SK-N-SH (cell line): Measurements from ENCODE around the gene CIDEC.

Experiments used
- CHD2 ChIP-seq: fragments of 150-350 bp; IDR thresholded peaks from 2 replicates; pipeline ENCODE4 v1.6.1; 2018; ENCODE audit warnings: low read length; ENCODE audit not compliant: partially characterized antibody
- EP300 ChIP-seq, 2 experiments: IDR thresholded peaks; 2 replicates each; pipeline versions ENCODE4 v1.4.0 to v1.6.1; 2012; ENCODE audit warnings: borderline replicate concordance in 1 of 2, low read depth in 1 of 2, low read length in 1 of 2
- EZH2phosphoT487 ChIP-seq: fragments of 200-600 bp; sonication (generic); IDR thresholded peaks from 2 replicates; pipeline ENCODE4 v1.6.1; 2017; ENCODE audit warnings: low read depth, mixed run types, mild to moderate bottlenecking, antibody characterized with exemption, moderate library complexity, borderline replicate concordance
- NRF1 ChIP-seq: IDR thresholded peaks from 2 replicates; pipeline ENCODE4 v1.6.1; 2012; ENCODE audit warnings: low read depth, mild to moderate bottlenecking, low read length
- POLR2AphosphoS5 ChIP-seq: IDR thresholded peaks from 2 replicates; pipeline ENCODE4 v1.6.1; 2012; ENCODE audit warnings: low read depth, low read length
- RFX5 ChIP-seq: IDR thresholded peaks from 2 replicates; pipeline ENCODE4 v1.6.1; 2012; ENCODE audit warnings: mild to moderate bottlenecking, improper control_type of control experiment, low read length
- YY1 ChIP-seq: IDR thresholded peaks from 2 replicates; pipeline ENCODE4 v1.4.0; 2012; ENCODE audit warnings: low read depth, mild to moderate bottlenecking
- TF ChIP-seq, protein P1 (sequence below): fragments of 200-600 bp; sonication (generic); IDR thresholded peaks from 2 replicates; pipeline ENCODE4 v1.6.1; 2017; ENCODE audit warnings: antibody characterized with exemption, mild to moderate bottlenecking, moderate library complexity
- TF ChIP-seq, protein P2 (sequence below): IDR thresholded peaks from 2 replicates; pipeline ENCODE4 v1.4.0; 2012; ENCODE audit warnings: low read depth

DNA sequence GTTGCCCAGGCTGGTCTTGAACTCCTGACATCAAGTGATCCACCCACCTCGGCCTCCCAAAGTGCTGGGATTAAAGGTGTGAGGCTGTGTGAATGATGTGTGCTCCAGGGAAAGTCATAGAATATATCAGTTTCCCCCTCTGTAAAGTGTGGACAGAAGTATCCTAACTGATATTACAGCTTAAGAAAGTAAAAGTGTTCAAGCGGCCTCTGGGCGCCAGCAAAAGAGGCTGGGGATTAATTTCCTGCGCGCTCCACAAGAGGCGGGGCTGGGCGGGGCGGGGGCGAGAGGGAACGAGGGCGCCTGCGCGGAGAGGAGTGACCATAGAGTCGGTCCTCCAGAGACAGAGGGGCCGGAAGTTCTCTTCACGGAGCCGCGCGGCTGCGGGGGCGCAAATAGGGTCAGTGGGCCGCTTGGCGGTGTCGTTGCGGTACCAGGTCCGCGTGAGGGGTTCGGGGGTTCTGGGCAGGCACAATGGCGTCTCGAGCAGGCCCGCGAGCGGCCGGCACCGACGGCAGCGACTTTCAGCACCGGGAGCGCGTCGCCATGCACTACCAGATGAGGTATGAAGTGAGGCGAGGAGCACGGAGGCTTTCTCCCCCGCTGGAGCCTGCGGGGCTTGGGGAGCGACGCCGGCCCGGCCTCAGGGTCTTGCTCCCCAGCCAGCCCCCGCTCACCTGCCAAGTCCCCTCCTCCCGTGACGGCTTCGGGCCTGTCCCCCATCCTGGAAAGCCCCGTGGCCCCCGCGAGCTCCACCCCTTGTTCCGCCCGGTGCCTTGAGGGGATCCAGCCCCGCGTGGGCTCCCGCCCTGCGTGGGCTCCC, 10.4 kb upstream of the CIDEC start, which contains the start of gene JAGN1:
- TF ChIP-seq RFX5: no peak
- peak; percentile 17; the same call in 1 of the 2 replicates for TF ChIP-seq YY1
- TF ChIP-seq, protein P1, sequence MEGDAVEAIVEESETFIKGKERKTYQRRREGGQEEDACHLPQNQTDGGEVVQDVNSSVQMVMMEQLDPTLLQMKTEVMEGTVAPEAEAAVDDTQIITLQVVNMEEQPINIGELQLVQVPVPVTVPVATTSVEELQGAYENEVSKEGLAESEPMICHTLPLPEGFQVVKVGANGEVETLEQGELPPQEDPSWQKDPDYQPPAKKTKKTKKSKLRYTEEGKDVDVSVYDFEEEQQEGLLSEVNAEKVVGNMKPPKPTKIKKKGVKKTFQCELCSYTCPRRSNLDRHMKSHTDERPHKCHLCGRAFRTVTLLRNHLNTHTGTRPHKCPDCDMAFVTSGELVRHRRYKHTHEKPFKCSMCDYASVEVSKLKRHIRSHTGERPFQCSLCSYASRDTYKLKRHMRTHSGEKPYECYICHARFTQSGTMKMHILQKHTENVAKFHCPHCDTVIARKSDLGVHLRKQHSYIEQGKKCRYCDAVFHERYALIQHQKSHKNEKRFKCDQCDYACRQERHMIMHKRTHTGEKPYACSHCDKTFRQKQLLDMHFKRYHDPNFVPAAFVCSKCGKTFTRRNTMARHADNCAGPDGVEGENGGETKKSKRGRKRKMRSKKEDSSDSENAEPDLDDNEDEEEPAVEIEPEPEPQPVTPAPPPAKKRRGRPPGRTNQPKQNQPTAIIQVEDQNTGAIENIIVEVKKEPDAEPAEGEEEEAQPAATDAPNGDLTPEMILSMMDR: no peak
- TF ChIP-seq NRF1: peak; percentile 60
- peak in 1 of 2 experiments; percentile 15; a peak in 1 of 4 replicates for TF ChIP-seq EP300 (IDR thresholded peaks at IDR 0.05; ENCODE audit: borderline replicate concordance in 1 of 2, low read depth in 1 of 2, low read length in 1 of 2)
- TF ChIP-seq POLR2AphosphoS5: peak; percentile 91
- peak; percentile 58 for TF ChIP-seq CHD2
- TF ChIP-seq, protein P2, sequence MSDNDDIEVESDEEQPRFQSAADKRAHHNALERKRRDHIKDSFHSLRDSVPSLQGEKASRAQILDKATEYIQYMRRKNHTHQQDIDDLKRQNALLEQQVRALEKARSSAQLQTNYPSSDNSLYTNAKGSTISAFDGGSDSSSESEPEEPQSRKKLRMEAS: peak; percentile 85
- TF ChIP-seq EZH2phosphoT487: no peak
